ENCODE results near the gene PKN3.

GRCh38 chr9:128743421-128743820, 41.1 kb downstream of the PKN3 start:
- TF ChIP-seq POLR2AphosphoS5 (IDR thresholded peaks at IDR 0.05; ENCODE audit: control insufficient read depth, insufficient read depth, low read depth, low read length): no peak
- TF ChIP-seq KLF1 (tag; IDR thresholded peaks at IDR 0.05): no peak

Data from K562 (cell line).